DOHH2 (cell line): ENCODE data around the gene PTPN9.

ENCODE experiments used
- H3F3A ChIP-seq: fragments of 200-600 bp; sonication (generic), shearing (Covaris generic); 2 replicates; pipeline ENCODE4 v1.6.0; 2016; ENCODE audit warnings: antibody characterized with exemption, mild to moderate bottlenecking; ENCODE audit not compliant: control insufficient read depth, insufficient read depth
- H3K27ac ChIP-seq: fragments of 200-600 bp; sonication (generic); 2 replicates; pipeline ENCODE4 v1.5.1; 2014; ENCODE audit warnings: low read depth, mild to moderate bottlenecking, low read length, moderate library complexity
- H3K27me3 ChIP-seq: fragments of 200-600 bp; sonication (generic); 2 replicates; pipeline ENCODE4 v1.6.1; 2014; ENCODE audit warnings: mild to moderate bottlenecking, low read length, mixed read lengths; ENCODE audit not compliant: control insufficient read depth
- H3K36me3 ChIP-seq: fragments of 200-600 bp; sonication (generic); 2 replicates; pipeline ENCODE4 v1.6.1; 2014; ENCODE audit warnings: mild to moderate bottlenecking, low read length, moderate library complexity, mixed read lengths; ENCODE audit not compliant: control insufficient read depth
- H3K4me1 ChIP-seq: fragments of 200-600 bp; sonication (generic); 2 replicates; pipeline ENCODE4 v1.6.1; 2014; ENCODE audit warnings: mild to moderate bottlenecking, low read length, mixed read lengths; ENCODE audit not compliant: control insufficient read depth
- H3K4me2 ChIP-seq: fragments of 200-600 bp; sonication (generic); 2 replicates; pipeline ENCODE4 v1.6.0; 2014; ENCODE audit warnings: mild to moderate bottlenecking, low read length, moderate library complexity
- H3K4me3 ChIP-seq: fragments of 200-600 bp; sonication (generic); 2 replicates; pipeline ENCODE4 v1.5.1; 2014; ENCODE audit warnings: mild to moderate bottlenecking, low read length, mixed read lengths
- H3K79me2 ChIP-seq: fragments of 200-600 bp; sonication (generic); 2 replicates; pipeline ENCODE4 v1.6.1; 2014; ENCODE audit warnings: mild to moderate bottlenecking, low read length, mixed read lengths; ENCODE audit not compliant: control insufficient read depth
- H3K9me2 ChIP-seq: fragments of 200-600 bp; sonication (generic); replicated peaks from 2 replicates; pipeline ENCODE4 v1.6.1; 2014; ENCODE audit warnings: mild to moderate bottlenecking, low read length, mixed read lengths; ENCODE audit not compliant: control insufficient read depth
- H3K9me3 ChIP-seq: fragments of 200-600 bp; sonication (generic); 2 replicates; pipeline ENCODE4 v1.6.1; 2014; ENCODE audit warnings: antibody characterized with exemption, low read length, mixed read lengths; ENCODE audit not compliant: control insufficient read depth, insufficient read depth
- H4K20me1 ChIP-seq: fragments of 200-600 bp; sonication (generic); 2 replicates; pipeline ENCODE4 v1.6.0; 2014; ENCODE audit warnings: low read depth, mild to moderate bottlenecking, antibody characterized with exemption, low read length, moderate library complexity; ENCODE audit not compliant: control insufficient read depth, insufficient read depth
- CTCF ChIP-seq: fragments of 200-600 bp; sonication (generic); IDR thresholded peaks from one replicate; pipeline ENCODE4 v1.5.1; 2014; ENCODE audit warnings: antibody characterized with exemption, mild to moderate bottlenecking, low read depth, low read length; ENCODE audit not compliant: poor library complexity, severe bottlenecking
- EZH2phosphoT487 ChIP-seq: fragments of 200-600 bp; sonication (generic); IDR thresholded peaks from 2 replicates; pipeline ENCODE4 v1.6.1; 2017; ENCODE audit warnings: borderline replicate concordance, mild to moderate bottlenecking, antibody characterized with exemption, low read length, moderate library complexity, mixed read lengths

PTPN9 gene

DNA sequence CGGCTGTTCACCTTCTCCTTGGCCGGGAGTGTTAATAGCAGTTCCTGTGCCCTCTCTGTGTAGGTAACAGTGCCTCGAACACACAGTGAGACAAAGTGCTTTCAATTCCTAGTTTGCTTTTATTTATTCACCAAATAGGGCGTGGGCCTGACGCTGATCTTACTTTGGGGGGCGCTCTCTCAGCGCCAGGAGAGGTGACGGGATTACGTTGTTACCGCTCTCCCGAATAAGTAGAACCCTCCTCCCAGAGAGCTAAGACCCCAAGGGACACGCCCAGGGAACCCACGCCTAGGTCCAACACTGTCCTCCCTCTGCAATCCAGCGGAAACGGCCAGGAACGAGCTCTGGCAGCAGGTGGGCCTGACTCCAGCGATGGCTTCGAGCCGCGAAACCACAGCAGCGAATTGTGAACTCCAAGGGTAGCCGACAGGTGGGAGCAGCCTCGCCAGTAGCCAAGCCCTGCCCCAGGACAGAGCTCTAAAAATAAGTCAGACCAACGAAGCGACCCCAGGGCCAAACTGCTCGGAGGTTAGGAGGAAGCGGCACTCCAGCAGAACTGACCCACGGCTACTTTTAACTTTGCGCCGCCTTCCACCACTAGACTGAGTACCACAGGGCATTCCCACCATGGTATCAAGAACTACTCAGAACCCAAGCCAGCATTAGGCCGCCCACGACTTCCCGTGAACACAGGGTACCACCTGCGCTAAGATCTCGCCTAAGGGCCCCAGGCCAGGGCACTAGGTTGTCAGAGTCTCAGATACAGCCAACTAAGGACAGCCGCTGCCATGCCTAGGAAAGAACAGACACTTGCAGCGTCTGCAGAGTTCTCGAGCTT is 126.0 kb downstream of the PTPN9 start:
- Histone ChIP-seq H3K27ac (peak overlapping the region; percentile 96), H3K36me3 (peaks cover 14% of the 10 kb centered on the region; the same call in 1 of the 2 replicates), H3K9me2 (no peaks in the 10 kb centered on the region), H3K4me2 (peak overlapping the region; percentile 99), H3K4me3 (peak overlapping the region; percentile 93), H3K9me3 (no peaks in the 10 kb centered on the region), H3F3A (peaks cover 33% of the 10 kb centered on the region), H3K79me2 (peaks cover 40% of the 10 kb centered on the region), H3K4me1 (peaks cover 44% of the 10 kb centered on the region), H3K27me3 (no peaks in the 10 kb centered on the region), H4K20me1 (peaks cover 15% of the 10 kb centered on the region; the same call in 1 of the 2 replicates)
- TF ChIP-seq EZH2phosphoT487, result no peak
- TF ChIP-seq CTCF, result peak; percentile 89

DNA sequence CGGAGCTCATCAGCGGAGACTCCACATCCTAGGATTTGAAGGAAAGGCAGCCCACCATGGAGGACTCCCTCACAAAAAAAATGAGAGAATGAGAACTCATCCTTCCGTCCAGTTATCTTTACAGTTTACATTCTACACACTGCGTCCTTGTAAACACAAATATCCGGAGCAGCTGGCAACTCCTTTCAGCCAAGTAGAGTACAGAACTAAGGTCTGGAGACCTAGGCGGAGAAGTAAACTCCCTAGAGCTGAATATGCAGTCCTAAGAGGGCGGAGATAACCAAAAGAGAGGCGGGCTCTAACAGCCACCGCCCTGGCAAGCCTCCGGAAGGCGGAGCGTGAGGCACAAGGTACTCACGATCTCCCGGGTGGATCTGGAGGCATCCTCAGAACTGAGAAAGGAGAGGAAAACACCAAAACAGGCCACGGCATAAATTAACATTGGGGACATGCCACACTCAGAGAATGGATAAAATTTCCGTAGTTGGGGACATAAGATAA is 126.7 kb downstream of the PTPN9 start:
- no peak for TF ChIP-seq EZH2phosphoT487
- no peak for TF ChIP-seq CTCF
- peak overlapping the region; percentile 99 for H3K4me2 ChIP-seq
- no peaks in the 10 kb centered on the region for H3K9me2 ChIP-seq
- H3K27me3 ChIP-seq, result no peaks in the 10 kb centered on the region
- H3K4me1 ChIP-seq, result peaks cover 51% of the 10 kb centered on the region
- H3K27ac ChIP-seq, result peak overlapping the region; percentile 96
- peak overlapping the region; percentile 93 for H3K4me3 ChIP-seq
- peaks cover 20% of the 10 kb centered on the region for H3K36me3 ChIP-seq
- peaks cover 22% of the 10 kb centered on the region for H4K20me1 ChIP-seq
- H3K9me3 ChIP-seq, result no peaks in the 10 kb centered on the region
- H3K79me2 ChIP-seq, result peaks cover 47% of the 10 kb centered on the region
- peaks cover 35% of the 10 kb centered on the region for H3F3A ChIP-seq

GRCh38 chr15:75451674-75452363 is 127.3 kb downstream of the PTPN9 start, which contains the start of gene SIN3A:
Gene SIN3A (minus strand): TSS chr15:75451690. CDS start chr15:75430375, 21,315 bp downstream.
- Histone ChIP-seq H3K27ac (peak within 1 kb of the TSS; percentile 96), H3F3A (peaks cover 35% of the 10 kb centered on the region), H3K9me3 (no peaks in the 10 kb centered on the region), H3K79me2 (peaks cover 53% of the 10 kb centered on the region), H3K4me1 (peaks cover 55% of the 10 kb centered on the region), H3K4me2 (peak within 1 kb of the TSS; percentile 99), H3K36me3 (peaks cover 25% of the 10 kb centered on the region), H3K9me2 (no peaks in the 10 kb centered on the region), H3K4me3 (peak within 1 kb of the TSS; percentile 97), H3K27me3 (no peaks in the 10 kb centered on the region), H4K20me1 (peaks cover 28% of the 10 kb centered on the region)
- TF ChIP-seq EZH2phosphoT487, result no peak
- no peak for TF ChIP-seq CTCF
